C4-2B (cell line): Measurements from ENCODE around the gene PKDCC.

Experiments used
- CTCF ChIP-seq: fragments of 450-650 bp; conservative IDR thresholded peaks from 2 replicates; pipeline ENCODE4 v1.5.1; 2017; ENCODE audit warnings: mild to moderate bottlenecking
- ZFX ChIP-seq: fragments of 450-650 bp; IDR thresholded peaks from 2 replicates; pipeline ENCODE4 v1.6.1; 2017

DNA sequence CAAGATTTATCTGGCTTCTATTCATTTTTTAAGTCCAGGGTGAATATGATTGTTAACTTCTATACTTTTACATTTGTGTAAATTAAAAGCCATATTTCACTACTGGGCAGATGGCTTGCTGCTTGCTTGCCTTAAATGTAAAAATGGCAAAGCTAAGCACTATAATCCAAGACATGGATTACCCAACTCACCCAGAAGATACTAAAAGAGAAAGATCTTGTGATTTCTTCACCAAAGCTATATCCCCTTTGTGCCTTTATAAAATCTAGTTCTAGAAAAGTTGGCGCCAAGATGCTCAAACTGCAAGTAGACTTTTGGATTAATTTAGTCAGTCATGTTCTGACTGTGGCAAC is 48.7 kb upstream of the PKDCC start:
- no peak for TF ChIP-seq CTCF
- TF ChIP-seq ZFX = no peak
